ENCODE results near the gene SPTBN5. TPM values are rescaled to one million over a fixed set of nuclear protein-coding genes. Genes with fewer than 3 reads are reported as not detected.

The SPTBN5 gene
- total and polyA plus RNA-seq, 2 experiments from 2014 or later: 0.57 to 1.1 TPM

DNA sequence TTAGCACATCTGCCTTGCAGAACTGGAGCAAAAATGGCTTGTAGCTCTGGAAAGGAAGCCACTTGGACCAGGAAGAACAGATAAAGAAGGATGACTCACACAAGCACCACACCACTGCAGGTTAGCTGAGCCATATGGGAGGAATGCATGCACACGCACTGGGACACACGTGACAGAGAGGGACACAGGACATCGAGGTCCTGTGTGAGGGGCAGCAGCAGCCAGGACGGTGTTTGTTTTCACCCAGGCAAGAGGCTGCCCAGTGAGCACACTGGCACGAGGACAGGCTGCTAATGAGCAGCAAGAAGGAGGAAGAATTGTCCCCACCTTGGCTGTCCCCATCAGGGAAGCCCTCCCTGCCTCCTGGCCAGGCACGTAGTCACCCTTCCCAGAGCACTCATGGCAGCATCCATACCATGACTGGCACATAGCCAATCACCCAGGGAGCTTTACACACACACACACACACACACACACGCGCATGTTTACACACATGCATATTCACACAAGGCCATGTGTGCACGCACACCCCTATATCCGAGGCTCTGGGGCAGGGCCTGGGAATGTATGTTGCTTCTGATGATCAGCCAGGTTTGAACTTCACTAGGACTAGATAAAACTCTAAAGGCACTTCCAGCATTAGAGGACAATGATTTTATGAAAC, 24.0 kb upstream of the SPTBN5 start (continued):
- TF ChIP-seq, protein P1, sequence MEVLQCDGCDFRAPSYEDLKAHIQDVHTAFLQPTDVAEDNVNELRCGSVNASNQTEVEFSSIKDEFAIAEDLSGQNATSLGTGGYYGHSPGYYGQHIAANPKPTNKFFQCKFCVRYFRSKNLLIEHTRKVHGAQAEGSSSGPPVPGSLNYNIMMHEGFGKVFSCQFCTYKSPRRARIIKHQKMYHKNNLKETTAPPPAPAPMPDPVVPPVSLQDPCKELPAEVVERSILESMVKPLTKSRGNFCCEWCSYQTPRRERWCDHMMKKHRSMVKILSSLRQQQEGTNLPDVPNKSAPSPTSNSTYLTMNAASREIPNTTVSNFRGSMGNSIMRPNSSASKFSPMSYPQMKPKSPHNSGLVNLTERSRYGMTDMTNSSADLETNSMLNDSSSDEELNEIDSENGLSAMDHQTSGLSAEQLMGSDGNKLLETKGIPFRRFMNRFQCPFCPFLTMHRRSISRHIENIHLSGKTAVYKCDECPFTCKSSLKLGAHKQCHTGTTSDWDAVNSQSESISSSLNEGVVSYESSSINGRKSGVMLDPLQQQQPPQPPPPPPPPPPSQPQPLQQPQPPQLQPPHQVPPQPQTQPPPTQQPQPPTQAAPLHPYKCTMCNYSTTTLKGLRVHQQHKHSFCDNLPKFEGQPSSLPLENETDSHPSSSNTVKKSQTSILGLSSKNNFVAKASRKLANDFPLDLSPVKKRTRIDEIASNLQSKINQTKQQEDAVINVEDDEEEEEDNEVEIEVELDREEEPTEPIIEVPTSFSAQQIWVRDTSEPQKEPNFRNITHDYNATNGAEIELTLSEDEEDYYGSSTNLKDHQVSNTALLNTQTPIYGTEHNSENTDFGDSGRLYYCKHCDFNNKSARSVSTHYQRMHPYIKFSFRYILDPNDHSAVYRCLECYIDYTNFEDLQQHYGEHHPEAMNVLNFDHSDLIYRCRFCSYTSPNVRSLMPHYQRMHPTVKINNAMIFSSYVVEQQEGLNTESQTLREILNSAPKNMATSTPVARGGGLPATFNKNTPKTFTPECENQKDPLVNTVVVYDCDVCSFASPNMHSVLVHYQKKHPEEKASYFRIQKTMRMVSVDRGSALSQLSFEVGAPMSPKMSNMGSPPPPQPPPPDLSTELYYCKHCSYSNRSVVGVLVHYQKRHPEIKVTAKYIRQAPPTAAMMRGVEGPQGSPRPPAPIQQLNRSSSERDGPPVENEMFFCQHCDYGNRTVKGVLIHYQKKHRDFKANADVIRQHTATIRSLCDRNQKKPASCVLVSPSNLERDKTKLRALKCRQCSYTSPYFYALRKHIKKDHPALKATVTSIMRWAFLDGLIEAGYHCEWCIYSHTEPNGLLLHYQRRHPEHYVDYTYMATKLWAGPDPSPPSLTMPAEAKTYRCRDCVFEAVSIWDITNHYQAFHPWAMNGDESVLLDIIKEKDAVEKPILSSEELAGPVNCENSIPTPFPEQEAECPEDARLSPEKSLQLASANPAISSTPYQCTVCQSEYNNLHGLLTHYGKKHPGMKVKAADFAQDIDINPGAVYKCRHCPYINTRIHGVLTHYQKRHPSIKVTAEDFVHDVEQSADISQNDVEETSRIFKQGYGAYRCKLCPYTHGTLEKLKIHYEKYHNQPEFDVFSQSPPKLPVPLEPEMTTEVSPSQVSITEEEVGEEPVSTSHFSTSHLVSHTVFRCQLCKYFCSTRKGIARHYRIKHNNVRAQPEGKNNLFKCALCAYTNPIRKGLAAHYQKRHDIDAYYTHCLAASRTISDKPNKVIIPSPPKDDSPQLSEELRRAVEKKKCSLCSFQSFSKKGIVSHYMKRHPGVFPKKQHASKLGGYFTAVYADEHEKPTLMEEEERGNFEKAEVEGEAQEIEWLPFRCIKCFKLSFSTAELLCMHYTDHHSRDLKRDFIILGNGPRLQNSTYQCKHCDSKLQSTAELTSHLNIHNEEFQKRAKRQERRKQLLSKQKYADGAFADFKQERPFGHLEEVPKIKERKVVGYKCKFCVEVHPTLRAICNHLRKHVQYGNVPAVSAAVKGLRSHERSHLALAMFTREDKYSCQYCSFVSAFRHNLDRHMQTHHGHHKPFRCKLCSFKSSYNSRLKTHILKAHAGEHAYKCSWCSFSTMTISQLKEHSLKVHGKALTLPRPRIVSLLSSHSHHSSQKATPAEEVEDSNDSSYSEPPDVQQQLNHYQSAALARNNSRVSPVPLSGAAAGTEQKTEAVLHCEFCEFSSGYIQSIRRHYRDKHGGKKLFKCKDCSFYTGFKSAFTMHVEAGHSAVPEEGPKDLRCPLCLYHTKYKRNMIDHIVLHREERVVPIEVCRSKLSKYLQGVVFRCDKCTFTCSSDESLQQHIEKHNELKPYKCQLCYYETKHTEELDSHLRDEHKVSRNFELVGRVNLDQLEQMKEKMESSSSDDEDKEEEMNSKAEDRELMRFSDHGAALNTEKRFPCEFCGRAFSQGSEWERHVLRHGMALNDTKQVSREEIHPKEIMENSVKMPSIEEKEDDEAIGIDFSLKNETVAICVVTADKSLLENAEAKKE (CRISPR knock-in tag; IDR thresholded peaks at IDR 0.05): no peak
- TF ChIP-seq ZNF331 (CRISPR knock-in tag; IDR thresholded peaks at IDR 0.05; ENCODE audit: low read depth): no peak
- TF ChIP-seq JUNB (IDR thresholded peaks at IDR 0.05; ENCODE audit: unreplicated experiment): no peak
- no peak for TF ChIP-seq STAT1 (IDR thresholded peaks at IDR 0.05; ENCODE audit: unreplicated experiment)
- TF ChIP-seq ZNF114 (CRISPR knock-in tag; IDR thresholded peaks at IDR 0.05): no peak
- TF ChIP-seq, protein P2, sequence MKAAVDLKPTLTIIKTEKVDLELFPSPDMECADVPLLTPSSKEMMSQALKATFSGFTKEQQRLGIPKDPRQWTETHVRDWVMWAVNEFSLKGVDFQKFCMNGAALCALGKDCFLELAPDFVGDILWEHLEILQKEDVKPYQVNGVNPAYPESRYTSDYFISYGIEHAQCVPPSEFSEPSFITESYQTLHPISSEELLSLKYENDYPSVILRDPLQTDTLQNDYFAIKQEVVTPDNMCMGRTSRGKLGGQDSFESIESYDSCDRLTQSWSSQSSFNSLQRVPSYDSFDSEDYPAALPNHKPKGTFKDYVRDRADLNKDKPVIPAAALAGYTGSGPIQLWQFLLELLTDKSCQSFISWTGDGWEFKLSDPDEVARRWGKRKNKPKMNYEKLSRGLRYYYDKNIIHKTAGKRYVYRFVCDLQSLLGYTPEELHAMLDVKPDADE (IDR thresholded peaks at IDR 0.05): no peak
- no peak for TF ChIP-seq EZH2phosphoT487 (IDR thresholded peaks at IDR 0.05; ENCODE audit: unreplicated experiment)
- no peak for TF ChIP-seq EZH2 (IDR thresholded peaks at IDR 0.05; ENCODE audit: low read depth, unreplicated experiment)
